ENCODE data around the gene AXIN2.

Gene AXIN2

DNA sequence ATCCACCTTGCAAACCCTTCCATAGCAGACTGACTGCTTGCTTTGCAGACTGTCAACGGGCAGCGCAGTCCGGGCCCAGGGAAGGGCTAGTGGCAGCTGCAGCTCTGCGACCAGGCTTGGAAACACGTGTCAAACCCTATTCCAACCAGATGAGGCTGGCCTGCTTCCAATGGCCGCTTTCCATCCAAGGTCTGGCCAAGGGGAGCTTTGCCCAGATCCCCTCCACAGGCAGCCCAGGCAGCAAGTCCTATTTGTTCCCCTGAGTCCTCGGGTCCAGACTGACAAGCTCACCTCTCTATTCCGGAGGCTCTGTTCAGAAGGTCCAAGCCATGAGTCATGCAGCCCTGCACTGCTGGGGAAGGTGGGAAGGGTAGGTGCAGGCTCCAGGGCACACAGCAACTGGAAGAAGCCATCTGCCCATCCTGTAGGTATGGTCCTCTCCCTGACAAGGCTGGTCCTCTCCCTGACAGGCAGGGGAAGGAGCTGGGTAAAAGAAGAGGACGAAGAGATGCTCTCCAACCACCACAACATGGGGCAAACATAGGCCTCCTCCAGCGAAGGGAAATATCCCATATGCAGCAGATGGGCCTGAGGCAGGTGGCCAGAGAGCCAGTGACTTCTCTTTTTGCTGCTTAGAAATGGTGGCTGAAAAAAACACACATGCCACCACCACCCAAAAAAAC is 22.6 kb upstream of the AXIN2 start:
- TF ChIP-seq, protein P1, sequence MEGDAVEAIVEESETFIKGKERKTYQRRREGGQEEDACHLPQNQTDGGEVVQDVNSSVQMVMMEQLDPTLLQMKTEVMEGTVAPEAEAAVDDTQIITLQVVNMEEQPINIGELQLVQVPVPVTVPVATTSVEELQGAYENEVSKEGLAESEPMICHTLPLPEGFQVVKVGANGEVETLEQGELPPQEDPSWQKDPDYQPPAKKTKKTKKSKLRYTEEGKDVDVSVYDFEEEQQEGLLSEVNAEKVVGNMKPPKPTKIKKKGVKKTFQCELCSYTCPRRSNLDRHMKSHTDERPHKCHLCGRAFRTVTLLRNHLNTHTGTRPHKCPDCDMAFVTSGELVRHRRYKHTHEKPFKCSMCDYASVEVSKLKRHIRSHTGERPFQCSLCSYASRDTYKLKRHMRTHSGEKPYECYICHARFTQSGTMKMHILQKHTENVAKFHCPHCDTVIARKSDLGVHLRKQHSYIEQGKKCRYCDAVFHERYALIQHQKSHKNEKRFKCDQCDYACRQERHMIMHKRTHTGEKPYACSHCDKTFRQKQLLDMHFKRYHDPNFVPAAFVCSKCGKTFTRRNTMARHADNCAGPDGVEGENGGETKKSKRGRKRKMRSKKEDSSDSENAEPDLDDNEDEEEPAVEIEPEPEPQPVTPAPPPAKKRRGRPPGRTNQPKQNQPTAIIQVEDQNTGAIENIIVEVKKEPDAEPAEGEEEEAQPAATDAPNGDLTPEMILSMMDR (conservative IDR thresholded peaks at IDR 0.05; ENCODE audit: low read depth, low read length): no peak
- no peak overlapping the region for H3K4me3 ChIP-seq (ENCODE audit: low read length)
- DNase-seq (ENCODE audit: low read depth): no peak

GRCh38 chr17:65576939-65577338 is 15.5 kb upstream of the AXIN2 start:
- H3K4me3 ChIP-seq (ENCODE audit: low read length): no peak overlapping the region
- TF ChIP-seq, protein P1 (conservative IDR thresholded peaks at IDR 0.05; ENCODE audit: low read depth, low read length): no peak

GRCh38 chr17:65573282-65573602 is 11.8 kb upstream of the AXIN2 start:
- TF ChIP-seq, protein P1 (conservative IDR thresholded peaks at IDR 0.05; ENCODE audit: low read depth, low read length): no peak
- no peak overlapping the region for H3K4me3 ChIP-seq (ENCODE audit: low read length)
- DNase-seq (ENCODE audit: low read depth): no peak

More at GRCh38 chr17:65576939-65577338, 15.5 kb upstream of the AXIN2 start:
- DNase-seq (ENCODE audit: low read depth): no peak

GRCh38 chr17:65572581-65573281 is 11.3 kb upstream of the AXIN2 start:
- no peak for DNase-seq (ENCODE audit: low read depth)
- H3K4me3 ChIP-seq (ENCODE audit: low read length): no peak overlapping the region
- TF ChIP-seq, protein P1 (conservative IDR thresholded peaks at IDR 0.05; ENCODE audit: low read depth, low read length): no peak

DNA sequence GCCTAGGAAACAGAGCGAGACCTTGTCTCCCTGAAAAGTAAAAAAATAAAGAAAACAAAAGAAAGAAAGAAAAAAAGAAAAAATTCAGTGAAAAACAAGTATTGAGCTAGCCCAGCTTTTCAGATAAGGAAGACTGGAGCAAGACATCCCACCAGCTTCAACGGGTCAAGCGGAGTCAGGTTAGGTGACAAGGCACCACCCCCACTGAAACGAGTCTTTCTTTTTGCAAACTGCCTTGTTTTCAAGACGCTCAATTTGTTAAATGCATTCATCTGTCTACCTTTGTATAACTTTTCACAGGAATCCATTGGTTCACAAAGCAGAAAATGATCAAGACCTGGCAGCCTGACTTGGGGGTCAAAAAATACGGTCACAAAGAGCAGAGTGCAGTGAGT is 10.7 kb upstream of the AXIN2 start:
- no peak for DNase-seq (ENCODE audit: low read depth)
- TF ChIP-seq, protein P1 (conservative IDR thresholded peaks at IDR 0.05; ENCODE audit: low read depth, low read length): no peak

DNA sequence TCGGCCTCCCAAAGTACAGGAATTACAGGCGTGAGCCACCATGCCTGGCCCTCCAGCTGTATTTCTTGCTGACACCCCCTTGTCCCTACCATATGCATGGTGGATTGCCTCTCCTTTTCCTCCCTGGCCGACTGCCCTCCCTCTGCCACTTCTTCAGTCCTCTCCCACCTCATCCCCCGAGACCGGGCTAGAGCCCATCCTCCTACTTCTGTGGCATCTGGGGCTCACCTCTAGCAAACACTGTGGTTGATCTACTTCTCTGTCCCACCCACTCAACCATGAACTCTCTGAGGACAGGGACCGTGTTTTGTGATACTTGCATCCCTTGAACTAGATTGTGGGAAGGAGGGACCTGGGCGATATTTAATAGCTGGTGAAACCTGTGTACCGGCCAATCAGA is 7.5 kb upstream of the AXIN2 start:
- H3K4me3 ChIP-seq (ENCODE audit: low read length): no peak overlapping the region
- DNase-seq (ENCODE audit: low read depth): no peak
- TF ChIP-seq, protein P1 (conservative IDR thresholded peaks at IDR 0.05; ENCODE audit: low read depth, low read length): no peak

More for the DNA sequence above, 10.7 kb upstream of the AXIN2 start:
- H3K4me3 ChIP-seq (ENCODE audit: low read length): no peak overlapping the region

DNA sequence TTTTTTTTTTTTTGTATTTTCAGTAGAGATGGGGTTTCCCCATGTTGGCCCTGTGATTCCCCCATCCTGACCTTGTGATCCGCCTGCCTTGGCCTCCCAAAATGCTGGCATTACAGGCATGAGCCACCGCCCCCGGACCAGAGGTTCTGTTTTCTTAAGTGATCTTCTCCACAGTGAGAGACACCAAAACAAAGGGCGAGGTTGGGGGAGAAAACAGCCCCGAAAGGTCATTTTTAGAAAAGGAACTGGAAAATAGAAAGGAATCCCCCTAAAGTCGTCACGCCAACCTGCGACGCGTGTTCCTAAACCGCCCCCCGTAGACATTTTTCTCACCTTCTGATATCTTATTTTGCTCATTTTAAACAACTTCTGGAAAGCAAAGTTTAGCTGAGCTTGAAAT is 6.1 kb upstream of the AXIN2 start:
- DNase-seq (ENCODE audit: low read depth): no peak
- TF ChIP-seq, protein P1 (conservative IDR thresholded peaks at IDR 0.05; ENCODE audit: low read depth, low read length): no peak
- H3K4me3 ChIP-seq (ENCODE audit: low read length): no peak overlapping the region
